AG04450 (cell line): Measurements from ENCODE around the gene PAPPA2. TPM values are rescaled to one million over a fixed set of nuclear protein-coding genes. Genes with fewer than 3 reads are reported as not detected.

Experiments
- CTCF ChIA-PET: fragments of 300-600, 350-600 bp; formaldehyde crosslinking; extraction: SDS; loops from one replicate; lab custom pipeline; 2022; ENCODE audit warnings: antibody characterized with exemption, inconsistent platforms; lab: Charles Lee
- POLR2A ChIA-PET: fragments of 350-600 bp; formaldehyde crosslinking; extraction: SDS; loops from one replicate; lab custom pipeline; 2021; ENCODE audit warnings: antibody characterized with exemption, inconsistent platforms; lab: Yijun Ruan, JAX
- DNase-seq: peaks from one replicate; pipeline ENCODE4 v3.0.0-alpha.2; 2011; ENCODE audit warnings: low read depth, low spot score
- H3K27ac ChIP-seq: one replicate; pipeline ENCODE4 v1.5.1; 2012; ENCODE audit warnings: low read depth, low read length, control low read depth
- H3K27me3 ChIP-seq: one replicate; pipeline ENCODE4 v1.6.0; 2012; ENCODE audit warnings: low read length; ENCODE audit not compliant: control insufficient read depth, insufficient read depth
- H3K4me3 ChIP-seq: 2 replicates; pipeline ENCODE4 v1.5.1; 2011; ENCODE audit warnings: mild to moderate bottlenecking, low read depth, low read length, control low read depth
- H3K9me3 ChIP-seq: 2 replicates; pipeline ENCODE4 v1.5.1; 2012; ENCODE audit warnings: low read length; ENCODE audit not compliant: control insufficient read depth, insufficient read depth
- polyA plus RNA-seq: library from polyadenylated mRNA; depleted of rRNA; stranded (reverse); fragments of >200 nt; gene quantifications from 2 replicates; pipeline ENCODE4 v1.2.3, GENCODE V29; 2011
- TF ChIP-seq, protein P1 (sequence below): IDR thresholded peaks from 2 replicates; pipeline ENCODE4 v1.5.1; 2011; ENCODE audit warnings: low read depth, low read length, control low read depth, inconsistent platforms

Gene PAPPA2
- polyA plus RNA-seq, 1 experiment = 0.29 TPM

DNA sequence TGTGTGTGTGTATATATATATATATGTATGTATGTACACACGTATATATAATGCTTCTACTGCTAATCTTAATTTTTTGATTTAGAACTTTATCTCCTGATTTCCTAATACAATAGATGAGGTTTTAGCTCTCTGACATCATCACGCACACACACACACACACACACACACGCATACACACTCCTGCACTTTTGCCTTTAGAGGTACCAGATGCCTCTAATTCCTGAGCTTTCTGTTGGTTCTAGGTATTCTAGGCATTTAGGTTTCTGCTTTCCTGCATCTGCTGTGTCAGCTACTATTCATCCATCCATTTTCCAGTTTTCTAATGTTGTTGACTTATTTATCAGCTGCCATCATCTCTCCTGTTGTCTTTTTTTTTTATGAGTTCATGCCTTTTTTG, 353.3 kb downstream of the PAPPA2 start:
- no peaks in the 10 kb centered on the region for H3K27me3 ChIP-seq
- ChIA-PET POLR2A (no interaction called here), CTCF (interaction anchor here (0.5 kb wide), 1 partner anchor 1659 kb away, joined by 3 read pairs; no protein-coding TSS in a partner anchor)
- no peaks in the 10 kb centered on the region for H3K9me3 ChIP-seq
- TF ChIP-seq, protein P1, sequence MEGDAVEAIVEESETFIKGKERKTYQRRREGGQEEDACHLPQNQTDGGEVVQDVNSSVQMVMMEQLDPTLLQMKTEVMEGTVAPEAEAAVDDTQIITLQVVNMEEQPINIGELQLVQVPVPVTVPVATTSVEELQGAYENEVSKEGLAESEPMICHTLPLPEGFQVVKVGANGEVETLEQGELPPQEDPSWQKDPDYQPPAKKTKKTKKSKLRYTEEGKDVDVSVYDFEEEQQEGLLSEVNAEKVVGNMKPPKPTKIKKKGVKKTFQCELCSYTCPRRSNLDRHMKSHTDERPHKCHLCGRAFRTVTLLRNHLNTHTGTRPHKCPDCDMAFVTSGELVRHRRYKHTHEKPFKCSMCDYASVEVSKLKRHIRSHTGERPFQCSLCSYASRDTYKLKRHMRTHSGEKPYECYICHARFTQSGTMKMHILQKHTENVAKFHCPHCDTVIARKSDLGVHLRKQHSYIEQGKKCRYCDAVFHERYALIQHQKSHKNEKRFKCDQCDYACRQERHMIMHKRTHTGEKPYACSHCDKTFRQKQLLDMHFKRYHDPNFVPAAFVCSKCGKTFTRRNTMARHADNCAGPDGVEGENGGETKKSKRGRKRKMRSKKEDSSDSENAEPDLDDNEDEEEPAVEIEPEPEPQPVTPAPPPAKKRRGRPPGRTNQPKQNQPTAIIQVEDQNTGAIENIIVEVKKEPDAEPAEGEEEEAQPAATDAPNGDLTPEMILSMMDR = no peak
- no peak for DNase-seq
- no peak overlapping the region for H3K27ac ChIP-seq
- H3K4me3 ChIP-seq = no peak overlapping the region

DNA sequence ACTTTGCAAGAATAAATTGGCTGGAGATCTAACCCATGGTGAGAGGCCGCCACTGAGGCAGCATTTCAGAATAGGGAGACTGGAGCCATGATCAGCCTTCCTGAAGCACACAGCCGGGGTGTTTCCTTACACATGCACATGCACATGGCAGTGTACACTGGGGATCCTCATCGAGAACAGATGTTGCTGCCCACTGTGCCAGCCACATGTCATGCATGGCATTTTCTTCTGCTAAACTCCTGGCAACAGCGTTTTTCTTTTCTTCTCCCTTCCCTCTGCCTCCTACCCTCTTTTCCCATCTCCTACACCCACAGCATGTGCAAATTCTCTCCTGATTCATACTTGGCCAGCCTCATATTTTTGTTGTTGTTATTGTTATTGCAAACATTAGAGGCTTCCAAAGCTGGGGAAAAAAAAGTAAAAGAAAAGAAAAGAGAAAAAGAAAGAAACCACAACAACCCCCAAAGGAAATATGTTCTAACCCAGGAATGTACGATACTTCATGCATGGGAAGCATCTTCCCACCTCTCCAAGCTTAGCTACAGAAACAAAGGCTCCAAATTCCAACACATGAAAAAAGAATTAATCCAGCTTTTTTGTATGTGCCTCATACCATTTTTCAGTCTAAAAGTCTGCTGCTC, 357.5 kb downstream of the PAPPA2 start:
- DNase-seq = no peak
- no peak overlapping the region for H3K4me3 ChIP-seq
- ChIA-PET CTCF (no interaction called here), POLR2A (no interaction called here)
- H3K9me3 ChIP-seq = no peaks in the 10 kb centered on the region
- TF ChIP-seq, protein P1 = no peak
- H3K27ac ChIP-seq = no peak overlapping the region
- no peaks in the 10 kb centered on the region for H3K27me3 ChIP-seq

DNA sequence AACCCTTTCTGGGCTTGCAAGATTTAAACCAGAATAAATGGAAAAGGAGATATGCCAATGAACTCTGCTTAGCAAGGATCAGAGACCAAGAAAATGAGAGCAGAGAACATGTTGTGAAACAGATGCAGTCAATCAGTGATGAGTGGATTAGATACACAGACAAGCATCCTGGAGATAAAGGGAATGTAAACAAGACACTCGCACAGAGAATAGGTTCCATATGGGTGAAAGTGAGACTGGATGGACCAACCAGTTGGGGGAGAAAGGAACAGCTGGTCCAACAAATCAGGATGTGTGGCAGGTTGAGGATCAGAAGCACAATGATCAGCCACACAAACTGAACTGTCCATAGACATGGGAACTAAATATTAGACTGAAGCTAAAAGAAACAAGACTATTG, 363.3 kb downstream of the PAPPA2 start:
- TF ChIP-seq, protein P1 = no peak
- CTCF ChIA-PET = no interaction called here

DNA sequence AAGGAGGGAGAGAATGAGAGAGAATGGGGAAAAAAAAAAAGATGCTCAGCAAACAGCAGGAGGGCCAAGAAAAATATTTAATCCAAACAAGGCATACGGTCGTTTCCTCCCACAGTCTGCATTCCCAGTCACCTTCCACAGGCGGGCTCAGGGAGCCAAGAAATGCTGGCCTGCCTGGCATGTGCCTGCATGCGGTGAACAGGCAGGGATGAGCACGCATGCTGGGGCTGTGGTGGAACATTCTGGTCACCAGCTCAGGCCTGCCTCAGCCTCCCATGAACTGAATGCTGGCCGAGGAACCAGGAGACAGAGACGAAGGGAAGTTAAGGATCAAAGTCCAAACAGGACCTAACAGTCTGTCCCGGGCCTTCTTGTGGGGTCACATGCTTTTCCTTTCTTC, 366.3 kb downstream of the PAPPA2 start:
- Histone ChIP-seq H3K4me3 (no peak overlapping the region), H3K27me3 (no peaks in the 10 kb centered on the region), H3K9me3 (no peaks in the 10 kb centered on the region; the same call in 1 of the 2 replicates), H3K27ac (no peak overlapping the region)
- DNase-seq = no peak
- ChIA-PET CTCF (no interaction called here), POLR2A (no interaction called here)
- TF ChIP-seq, protein P1 = no peak

More for the DNA sequence above, 363.3 kb downstream of the PAPPA2 start:
- Histone ChIP-seq H3K27ac (no peak overlapping the region), H3K4me3 (no peak overlapping the region), H3K27me3 (no peaks in the 10 kb centered on the region), H3K9me3 (no peaks in the 10 kb centered on the region; the same call in 1 of the 2 replicates)
- no peak for DNase-seq
- POLR2A ChIA-PET = no interaction called here

DNA sequence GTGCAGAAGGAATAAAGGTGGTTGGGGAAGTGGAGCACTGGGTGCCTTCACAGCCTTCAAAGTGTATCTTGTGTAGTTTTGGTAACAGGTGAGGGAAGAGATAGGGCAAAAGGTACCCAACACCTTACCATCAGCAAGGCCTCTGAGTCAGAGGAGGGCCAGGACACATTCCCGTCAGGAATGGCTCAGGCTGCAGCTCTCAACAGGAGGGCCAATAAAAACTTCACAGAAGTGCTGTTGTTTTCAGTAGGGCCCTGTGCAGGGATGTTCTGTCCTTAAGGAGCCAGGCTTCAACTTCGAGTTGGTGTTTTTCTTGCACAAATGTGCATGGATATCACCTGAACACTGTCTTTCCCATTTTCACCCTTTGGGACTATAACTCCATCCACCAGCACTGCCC, 368.2 kb downstream of the PAPPA2 start:
- Histone ChIP-seq H3K9me3 (no peaks in the 10 kb centered on the region; the same call in 1 of the 2 replicates), H3K27me3 (no peaks in the 10 kb centered on the region), H3K27ac (no peak overlapping the region), H3K4me3 (no peak overlapping the region)
- CTCF ChIA-PET = no interaction called here
- no peak for DNase-seq
- POLR2A ChIA-PET = no interaction called here
- TF ChIP-seq, protein P1 = no peak
